HG02623 (cell line): ENCODE data around the gene MSMP.

Source experiments
- ATAC-seq: cut with Tn5 transposase; IDR thresholded peaks from one replicate; pipeline ENCODE4 v1.9.1; 2021; ENCODE audit warnings: moderate library complexity; ENCODE audit not compliant: unreplicated experiment

MSMP gene, protein sequence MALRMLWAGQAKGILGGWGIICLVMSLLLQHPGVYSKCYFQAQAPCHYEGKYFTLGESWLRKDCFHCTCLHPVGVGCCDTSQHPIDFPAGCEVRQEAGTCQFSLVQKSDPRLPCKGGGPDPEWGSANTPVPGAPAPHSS

DNA sequence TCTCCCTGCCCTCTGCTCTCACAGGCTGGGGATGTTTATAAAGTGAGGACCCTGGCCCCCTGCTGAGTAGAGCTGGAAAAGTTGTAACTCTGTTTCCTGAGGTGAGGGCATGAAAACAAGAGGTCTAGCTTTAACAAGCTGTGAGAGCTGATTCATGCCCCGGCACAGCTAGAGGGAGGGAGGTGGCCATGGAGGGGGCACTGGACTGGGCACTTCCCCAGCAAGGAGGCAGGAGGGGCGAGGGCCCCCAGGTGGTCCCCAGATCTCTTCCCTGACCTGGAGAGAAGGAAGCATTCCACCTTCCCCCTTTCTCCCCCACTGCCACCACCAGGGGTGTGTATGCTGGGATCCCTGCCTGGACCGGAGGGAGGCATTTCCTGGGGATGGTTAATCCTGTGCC, at the start of gene MSMP:
Gene MSMP (minus strand): TSS at position 13 of the 400 bp plus-strand sequence. CDS start 147 bp downstream, outside the sequence.
- no peak for ATAC-seq

DNA sequence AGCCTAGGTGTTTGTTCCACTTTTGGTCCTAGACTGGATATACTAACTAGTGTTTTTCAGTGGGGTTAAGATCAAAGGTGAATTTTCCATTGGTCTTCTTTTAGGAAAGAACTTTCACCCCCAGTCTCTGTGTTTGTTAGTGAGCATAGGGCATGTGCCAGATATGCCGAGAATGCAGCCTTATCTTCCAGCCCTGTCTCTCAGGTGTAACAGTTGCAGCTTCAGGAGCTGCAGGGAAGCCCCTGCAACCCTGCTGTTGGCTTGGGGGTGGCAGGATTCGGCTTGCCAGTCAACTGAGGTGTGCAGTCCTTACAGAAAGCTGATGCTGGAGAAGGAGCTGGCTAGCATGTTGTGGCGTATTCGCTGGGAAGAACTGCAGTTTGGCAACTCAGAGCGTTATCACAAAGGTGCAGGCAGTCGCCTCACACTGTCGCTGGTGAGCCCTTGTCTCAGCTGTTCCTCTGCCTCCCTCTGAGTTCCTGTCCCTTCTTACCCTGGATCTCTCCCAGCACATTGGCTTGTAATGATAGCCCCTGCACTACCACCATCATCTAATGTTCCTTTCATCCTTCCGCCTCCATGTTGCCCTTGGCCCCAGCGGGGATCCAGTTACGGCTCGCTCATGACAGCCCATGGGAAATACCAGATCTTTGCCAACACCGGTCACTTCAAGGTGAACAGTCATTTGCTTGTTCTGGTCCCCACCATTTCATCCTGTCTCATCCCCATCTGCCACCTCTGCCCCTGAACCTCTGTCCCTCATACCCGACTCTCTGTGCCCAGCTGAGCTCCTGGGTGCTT, 47.5 kb upstream of the MSMP start:
- no peak for ATAC-seq

DNA sequence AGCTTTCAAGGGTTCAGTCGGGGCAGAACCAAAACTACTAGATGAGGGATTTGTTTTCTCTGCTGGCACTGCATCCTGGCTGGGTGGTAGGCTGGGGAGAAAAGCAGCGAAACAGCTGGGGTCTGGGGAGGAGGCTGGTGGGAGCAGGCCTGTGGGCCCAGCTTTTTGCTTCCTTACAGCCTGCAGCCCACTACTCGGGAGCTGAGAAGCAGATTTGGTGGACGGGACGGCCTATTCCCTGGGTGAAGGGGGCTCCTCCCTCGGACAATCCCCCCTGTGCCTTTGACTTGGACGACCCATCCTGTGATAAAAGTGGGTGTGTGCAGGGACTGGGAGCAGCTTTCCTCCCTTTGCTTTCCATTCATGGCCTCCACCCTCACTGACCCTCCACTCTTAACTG, 46.5 kb upstream of the MSMP start:
- ATAC-seq: no peak

DNA sequence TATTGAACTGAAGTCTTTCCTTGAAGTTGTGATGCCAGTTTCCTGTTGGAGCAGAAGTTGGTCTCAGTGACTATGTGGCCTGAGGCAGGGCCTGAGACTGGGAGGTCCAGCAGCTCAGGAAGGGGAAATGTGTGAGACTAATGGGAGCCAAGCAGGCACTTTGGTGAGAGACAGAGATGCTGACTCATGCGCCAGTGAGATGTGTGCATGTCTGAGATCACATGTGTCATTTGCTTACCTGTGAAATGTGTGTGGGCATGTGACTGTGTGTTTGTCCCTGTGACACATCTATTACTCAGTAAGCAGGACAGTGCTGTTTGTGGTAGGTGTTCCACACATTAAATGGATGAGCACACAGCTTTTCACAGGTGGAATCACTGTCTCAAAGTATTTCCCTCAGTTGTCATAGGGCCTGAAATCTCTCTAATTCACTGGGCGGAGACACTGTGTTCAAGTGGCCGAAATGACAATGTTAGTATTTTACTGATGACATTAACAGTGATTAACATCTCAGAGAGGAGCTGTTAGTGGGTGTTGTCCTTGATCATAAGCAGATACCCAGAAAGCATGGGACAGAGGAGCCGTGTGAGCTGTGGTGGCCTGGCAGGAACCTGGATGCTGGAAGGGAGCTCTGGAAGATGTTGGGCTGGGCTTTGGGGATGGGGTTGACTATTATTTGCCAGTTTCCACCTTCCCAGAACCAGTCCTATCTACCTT, 44.7 kb upstream of the MSMP start:
- ATAC-seq: no peak

DNA sequence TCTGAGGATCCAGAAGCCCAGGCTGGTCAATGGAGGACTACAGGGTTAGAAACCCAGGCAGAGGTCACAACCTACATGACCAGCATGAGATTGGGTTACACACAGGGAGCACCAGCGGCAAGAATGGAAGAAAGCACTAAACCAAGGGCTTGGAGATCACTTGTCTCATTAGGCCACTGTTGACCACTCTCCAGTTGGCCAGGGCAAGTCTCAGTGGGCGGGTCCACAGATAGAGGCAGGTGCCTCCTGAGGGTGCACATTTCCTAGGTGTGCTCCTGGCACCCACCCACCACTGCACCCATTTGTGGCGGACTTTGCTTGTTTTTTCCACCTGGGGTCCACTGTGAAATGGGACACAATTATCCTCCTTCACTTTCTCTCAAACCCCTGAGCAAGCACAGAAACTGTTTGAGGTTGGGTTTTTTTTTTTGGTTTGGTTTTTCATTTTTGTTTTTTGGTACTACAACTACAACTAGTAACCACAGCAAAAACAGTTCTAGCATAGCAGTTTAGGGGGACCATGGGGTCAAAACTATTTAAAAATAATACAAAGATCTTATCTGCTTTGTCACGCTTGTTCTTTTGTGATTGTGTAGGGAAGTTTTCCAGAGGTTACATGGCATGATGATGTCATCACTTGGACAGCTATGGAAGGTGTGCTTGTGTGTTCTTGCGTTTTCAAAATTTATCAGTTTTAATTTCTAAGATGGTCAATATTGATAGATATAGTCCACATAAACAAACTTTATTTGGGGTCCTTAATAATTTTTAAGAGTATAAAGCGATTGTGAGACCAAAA, 43.4 kb upstream of the MSMP start:
- ATAC-seq: no peak

DNA sequence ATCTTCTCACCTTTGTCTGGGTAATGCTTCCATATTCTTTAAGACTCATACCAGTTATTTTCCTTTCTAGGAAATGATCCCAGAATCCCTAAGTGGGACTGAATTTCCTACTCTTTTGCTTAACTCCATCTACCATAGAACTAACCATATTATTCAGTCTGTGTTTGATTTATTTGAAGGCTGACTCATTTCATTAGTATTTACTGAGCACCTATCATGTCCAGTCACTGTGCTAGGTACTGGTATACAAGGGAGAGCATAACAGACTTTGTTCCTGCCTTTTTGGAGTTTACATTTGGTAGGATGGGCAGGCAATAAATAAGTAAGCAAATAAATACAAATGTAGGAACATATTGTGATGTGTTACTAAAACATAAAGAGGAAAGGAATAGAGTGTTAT, 41.6 kb upstream of the MSMP start:
- ATAC-seq: no peak

DNA sequence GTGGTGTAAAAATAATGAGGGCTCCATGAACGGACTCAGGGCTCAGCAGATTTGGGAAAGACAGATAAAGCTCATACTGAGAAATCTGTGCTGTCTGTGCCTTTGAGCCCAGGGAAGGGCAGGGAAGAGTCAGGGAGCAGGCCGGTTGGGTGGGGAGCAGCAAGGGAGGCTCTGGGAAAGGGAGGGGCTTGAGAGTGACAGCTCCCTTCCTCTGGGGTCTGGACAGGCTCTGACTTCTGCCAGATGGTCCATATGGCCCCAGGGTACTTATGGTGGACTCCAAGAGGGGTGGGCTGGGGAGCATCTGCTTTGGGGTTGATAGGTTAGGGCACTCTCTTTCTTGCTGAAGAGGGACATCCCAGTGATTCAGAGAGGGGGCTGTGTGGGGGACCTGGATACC, 39.4 kb upstream of the MSMP start:
- ATAC-seq: no peak

DNA sequence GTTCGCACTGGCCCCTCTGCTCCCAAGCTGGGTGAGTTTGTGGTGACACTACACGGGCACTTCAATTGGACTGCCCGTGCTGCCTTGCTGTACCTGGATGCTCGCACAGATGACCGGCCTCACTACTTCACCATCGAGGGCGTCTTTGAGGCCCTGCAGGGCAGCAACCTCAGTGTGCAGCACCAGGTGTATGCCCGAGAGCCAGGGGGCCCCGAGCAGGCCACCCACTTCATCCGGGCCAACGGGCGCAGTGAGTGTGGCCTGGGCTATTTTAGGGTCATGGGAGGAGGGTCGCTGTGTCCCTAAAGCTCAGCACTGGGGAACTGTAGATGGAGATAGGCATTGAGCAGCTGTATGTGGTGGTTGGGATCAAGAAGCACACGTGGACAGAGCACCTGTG, 38.8 kb upstream of the MSMP start:
- ATAC-seq: no peak

DNA sequence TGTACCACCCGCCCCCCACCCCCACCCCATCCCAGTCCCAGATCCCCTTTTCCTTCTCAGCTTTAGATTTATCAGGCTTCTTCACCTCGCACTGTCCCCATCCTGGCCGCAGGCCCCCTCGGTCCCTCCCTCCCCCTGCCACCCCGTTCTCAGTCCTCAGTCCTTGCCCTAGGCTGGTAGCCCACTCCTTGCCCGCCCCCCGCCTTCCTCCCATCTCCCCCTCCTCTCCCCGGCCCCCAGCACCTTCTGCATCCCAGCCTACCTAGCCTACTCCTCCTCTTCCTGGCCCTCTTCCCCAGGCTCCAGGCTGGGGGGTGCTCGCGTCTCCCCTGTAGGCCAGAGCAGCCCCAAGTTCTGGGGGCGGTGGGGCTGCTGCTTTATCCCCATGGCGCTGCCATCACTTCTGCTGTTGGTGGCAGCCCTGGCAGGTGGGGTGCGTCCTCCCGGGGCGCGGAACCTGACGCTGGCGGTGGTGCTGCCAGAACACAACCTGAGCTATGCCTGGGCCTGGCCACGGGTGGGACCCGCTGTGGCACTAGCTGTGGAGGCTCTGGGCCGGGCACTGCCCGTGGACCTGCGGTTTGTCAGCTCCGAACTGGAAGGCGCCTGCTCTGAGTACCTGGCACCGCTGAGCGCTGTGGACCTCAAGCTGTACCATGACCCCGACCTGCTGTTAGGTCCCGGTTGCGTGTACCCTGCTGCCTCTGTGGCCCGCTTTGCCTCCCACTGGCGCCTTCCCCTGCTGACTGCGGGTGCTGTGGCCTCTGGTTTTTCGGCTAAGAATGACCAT, 38.1 kb upstream of the MSMP start:
- no peak for ATAC-seq

DNA sequence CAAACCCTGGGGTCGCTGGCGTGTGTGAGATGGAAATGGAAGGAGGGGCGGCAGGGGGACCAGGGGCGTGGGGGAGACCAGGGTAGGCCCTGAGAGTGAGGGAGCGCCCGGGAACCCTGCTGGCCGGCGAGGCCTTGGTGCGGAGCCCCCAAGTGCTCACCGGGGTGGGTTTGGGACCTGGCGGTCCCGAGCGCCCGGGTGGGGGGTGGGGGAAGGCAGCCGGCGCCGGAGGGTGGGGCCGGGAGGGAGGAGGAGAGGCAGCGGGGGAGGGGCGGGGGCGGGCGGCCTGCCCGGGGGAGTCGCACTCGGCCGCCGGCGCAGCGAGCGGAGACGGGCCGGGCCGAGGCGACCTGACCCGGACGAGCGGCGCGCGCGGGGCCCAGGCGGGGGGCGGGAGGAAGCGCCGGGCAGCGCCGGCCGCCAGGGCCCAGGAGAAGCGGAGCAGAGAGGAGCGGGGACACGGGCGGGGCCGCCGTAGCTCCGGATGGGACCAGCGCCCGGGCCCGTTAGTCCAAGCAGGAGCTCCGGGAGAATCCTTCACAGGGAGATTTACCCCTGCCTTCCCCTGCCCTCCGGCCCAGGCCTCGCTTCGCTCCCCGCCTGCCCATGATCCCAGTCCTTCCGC, 37.3 kb upstream of the MSMP start, which contains the start of gene NPR2:
Gene NPR2 (plus strand): TSS at position 295 of the 625 bp plus-strand sequence. CDS start 818 bp downstream, outside the sequence.
- ATAC-seq: no peak

DNA sequence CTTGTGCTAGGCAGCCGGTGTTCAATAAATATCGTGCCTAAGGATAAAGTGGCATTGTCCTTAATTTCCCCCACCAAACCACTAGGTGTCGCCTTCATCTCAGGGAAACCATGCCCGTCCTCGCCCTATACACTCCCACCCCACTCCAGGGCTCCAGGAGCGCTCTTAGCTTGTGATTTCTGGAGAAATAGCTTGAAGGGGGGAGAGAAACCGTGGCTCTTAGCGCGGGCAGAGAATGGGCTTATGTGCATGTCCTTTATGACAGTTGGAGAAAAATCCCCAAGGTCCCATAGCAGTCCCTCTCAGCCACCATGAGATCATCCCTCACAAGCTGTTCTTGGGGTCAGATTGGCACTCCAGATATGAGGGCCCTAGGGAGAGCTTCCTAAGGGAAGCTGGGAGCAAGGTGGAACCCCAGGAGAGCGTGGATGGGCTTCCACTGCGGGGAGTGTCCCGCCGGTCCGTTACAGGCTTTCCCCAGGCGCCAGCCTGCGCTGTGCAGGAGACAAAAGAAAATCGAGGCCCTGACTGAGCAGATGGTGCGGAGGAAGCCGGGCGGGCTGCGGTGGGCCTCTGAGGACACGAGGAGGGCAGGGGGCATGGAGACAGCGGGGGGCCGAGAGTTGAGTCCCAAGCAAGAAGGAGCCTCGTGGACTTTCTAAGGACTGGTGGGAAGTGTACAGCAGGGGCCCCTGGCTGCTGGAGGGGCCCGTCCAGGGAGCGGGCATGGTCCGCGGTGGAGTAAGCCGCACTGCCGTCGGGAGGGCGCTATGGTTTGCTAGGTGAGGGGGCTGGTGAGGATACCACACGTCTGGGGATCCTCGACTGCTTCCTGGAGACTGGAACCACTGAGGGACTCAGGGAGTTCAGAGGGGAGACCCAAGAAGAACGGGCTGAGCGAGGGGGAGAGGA, 36.6 kb upstream of the MSMP start:
- no peak for ATAC-seq

DNA sequence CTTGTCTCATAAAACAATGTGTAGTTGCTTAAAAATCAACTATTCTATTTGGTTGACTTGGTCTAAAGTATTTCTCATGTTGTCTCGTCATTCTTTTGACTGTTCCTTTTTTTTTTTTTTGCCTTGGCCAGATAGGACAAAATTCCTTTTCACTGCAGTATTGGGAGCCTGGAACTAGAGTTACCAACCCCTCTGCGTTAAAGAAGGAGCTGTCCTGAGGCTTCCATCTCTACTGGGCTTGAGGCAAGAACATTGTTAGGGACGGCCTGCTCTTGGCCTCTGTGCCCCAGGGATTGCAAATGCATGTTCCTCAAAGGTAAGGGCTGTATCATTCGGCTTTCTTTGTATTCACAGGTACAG, 35.9 kb upstream of the MSMP start:
- no peak for ATAC-seq

DNA sequence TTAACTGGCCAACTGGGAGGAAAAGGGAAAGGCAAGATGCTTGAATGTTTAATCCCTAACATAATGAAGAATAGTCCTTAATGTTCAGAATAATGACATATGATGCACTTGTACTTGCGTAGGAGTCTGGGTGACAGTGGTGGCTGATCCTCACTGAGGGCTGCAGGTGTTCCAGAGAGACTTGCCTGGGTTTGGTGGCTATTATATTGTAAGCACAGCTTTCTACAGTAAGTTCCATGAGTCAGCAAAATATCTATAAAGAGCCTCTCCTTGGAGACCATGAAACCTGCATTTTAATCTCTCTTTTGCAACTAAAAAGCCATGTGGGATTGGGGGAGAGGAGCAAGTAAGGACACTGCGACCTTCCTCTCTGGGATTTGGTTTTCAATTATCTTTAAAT, 35.5 kb upstream of the MSMP start:
- no peak for ATAC-seq

DNA sequence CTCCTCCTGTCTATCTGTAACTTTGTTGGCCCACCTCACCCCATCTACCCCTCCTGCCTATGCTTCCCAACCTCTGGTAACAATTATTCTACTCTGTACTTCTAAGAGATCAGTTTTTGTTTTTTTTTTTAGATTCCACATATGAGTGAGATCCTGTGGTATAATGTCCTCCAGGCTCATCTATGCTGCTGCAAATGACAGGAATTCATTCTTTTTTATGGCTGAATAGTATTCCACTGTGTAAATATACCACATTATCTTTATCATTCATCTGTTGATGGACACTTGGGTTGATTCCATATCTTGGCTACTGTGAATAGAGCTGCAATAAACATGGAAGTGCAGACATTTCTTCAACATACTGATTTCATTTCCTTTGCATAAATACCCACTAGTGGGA, 29.3 kb upstream of the MSMP start:
- ATAC-seq: no peak

DNA sequence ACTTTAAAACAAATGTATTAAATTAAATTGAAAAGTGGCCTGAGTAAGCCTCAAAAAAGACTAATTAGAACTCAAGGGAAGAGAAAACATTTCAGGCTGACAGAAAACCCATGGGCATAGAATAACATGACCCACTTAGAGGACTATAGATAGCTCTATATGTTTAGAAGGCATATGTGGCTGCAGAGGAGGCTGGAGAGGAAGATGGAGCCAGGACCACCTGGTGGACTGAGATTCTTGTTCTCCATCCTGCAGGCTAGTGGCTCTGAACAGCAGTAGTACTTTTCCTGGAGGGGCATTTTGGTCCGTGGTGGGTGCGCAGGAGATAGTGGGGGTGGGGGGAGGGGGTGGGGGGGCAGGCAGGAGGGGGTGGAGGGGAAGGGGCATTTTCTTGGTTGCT, 27.0 kb upstream of the MSMP start:
- no peak for ATAC-seq

DNA sequence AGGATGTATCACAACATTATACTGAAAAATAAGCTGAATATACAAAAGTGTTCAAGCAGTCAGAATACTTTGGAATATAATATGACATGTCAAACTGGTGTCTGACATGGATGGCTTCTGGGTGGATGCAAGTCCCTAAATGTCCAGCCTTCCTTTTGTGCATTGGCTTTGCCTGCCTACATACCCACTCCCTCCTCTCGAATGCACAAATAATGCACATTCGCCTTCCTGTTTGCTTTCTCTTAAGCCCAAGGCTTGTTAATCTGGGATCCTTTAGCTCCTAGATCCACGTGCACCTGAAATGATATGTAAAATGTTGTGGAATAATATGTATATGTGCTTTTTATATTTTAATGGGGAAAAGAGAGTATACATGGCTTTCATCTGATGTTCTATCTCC, 24.4 kb upstream of the MSMP start:
- ATAC-seq: no peak

DNA sequence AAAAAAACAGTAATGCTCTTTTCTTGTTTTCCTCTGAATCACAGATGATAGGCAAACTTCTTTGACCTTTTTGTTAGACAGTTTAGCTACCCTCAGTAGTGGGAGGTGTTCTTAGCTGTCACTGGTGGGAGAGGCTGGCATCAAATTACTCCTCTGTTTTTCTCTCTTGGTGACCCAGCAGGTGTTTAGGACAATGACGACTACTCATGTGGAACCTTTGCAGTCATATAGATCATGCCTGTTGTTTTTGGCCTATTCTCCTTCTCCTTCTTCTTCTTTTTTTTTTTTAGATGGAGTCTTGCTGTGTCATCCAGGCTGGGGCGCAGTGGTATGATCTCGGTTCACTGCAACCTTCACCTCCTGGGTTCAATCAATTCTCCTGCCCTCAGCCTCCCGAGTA, 21.9 kb upstream of the MSMP start:
- no peak for ATAC-seq

DNA sequence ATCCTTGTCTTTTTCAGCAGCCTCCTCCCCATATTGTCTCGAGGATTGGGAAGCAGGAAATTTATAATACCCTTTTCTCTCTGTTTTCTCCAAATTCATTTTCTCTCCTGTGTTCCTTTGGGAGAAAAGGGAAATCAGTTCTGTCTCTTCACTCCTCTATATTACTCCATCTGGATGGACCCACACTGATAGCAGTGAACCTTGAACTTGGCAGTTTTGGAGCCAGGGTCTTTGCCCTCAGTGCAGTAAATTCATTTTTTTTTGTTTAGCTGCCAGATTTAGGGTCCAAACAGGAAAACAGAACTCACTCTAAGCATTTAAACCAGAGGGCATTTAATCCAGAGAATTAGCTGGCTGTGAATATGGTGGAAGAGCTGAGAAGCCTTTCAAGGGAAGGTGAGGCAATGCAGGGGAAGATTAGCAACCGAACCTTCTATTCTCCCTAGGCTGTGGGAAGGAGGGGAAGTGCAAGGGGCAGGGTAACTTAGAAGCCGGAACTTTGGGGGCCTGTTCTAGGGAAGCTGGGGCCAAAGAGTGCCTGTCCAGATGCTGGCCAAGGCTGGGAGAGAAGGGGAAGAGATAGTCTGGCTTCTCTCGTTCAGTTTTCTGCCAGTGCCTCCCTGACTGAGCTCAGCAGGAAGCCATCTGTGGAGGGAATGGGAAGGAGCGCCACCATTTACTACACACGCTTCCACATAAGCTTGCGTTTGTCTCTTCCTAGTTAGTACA, 21.0 kb upstream of the MSMP start:
- ATAC-seq: no peak
